ENCODE measurements around the gene ATG10. TPM values are rescaled to one million over a fixed set of nuclear protein-coding genes. Genes with fewer than 3 reads are reported as not detected.

ATG10 gene
- polyA plus RNA-seq, 1 of the 3 experiments (the other 2 are of a cell fraction), result 3.2 TPM

GRCh38 chr5:82176115-82176814 is 204.4 kb downstream of the ATG10 start:
- Histone ChIP-seq H3K9me2 (no peaks in the 10 kb centered on the region), H3K36me3 (replicated peaks in 1 of 2; ENCODE audit: control insufficient read depth in 1 of 2, insufficient read depth in 2 of 2, low read length in 1 of 2) (peaks cover 3 to 9% of the 10 kb centered on the region in 2 experiments), H3K9ac (no peak overlapping the region), H3K79me2 (ENCODE audit: insufficient read depth) (no peaks in the 10 kb centered on the region), H2AFZ (ENCODE audit: low read depth) (no peak overlapping the region), H3K9me3 (no peaks in the 10 kb centered on the region), H3K27ac (ENCODE audit: low read depth in 2 of 2, low read length in 1 of 2) (no peak overlapping the region), H4K20me1 (ENCODE audit: insufficient read depth) (no peaks in the 10 kb centered on the region), H3K4me1 (ENCODE audit: control insufficient read depth in 1 of 2, insufficient read depth in 2 of 2, low read depth in 1 of 2, low read length in 1 of 2) (no peaks in the 10 kb centered on the region), H3F3A (replicated peaks; ENCODE audit: insufficient read depth) (no peaks in the 10 kb centered on the region), H3K4me3 (ENCODE audit: low read depth in 2 of 2, low read length in 1 of 2) (no peak overlapping the region), H3K27me3 (ENCODE audit: insufficient read depth) (no peaks in the 10 kb centered on the region), H3K4me2 (no peak overlapping the region)
- POLR2A ChIA-PET, result no interaction called here
- WGBS (ENCODE audit: low lambda C conversion rate), result 83% methylated on average over 8 of the region's 8 CpGs
- CTCF ChIA-PET, result interaction anchor here (1.2 to 2.2 kb wide), 6 partner anchors 26 to 751 kb away, joined by 3 to 8 read pairs (median 4); no protein-coding TSS in a partner anchor
- no peak for DNase-seq
- TF ChIP-seq TEAD4 (IDR thresholded peaks at IDR 0.05; ENCODE audit: borderline replicate concordance, insufficient read depth), result no peak
- TF ChIP-seq SIN3A (IDR thresholded peaks at IDR 0.05; ENCODE audit: borderline replicate concordance, low read depth, low read length), result no peak
- no peak for TF ChIP-seq MEF2A (IDR thresholded peaks at IDR 0.05; ENCODE audit: borderline replicate concordance, low read depth)
- TF ChIP-seq RCOR1 (IDR thresholded peaks at IDR 0.05; ENCODE audit: low read length), result no peak
- TF ChIP-seq MXI1 (IDR thresholded peaks at IDR 0.05; ENCODE audit: low read depth, low read length), result no peak
- no peak for TF ChIP-seq USF1 (IDR thresholded peaks at IDR 0.05; ENCODE audit: borderline replicate concordance, low read depth)
- TF ChIP-seq GATA2 (CRISPR knock-in tag; IDR thresholded peaks at IDR 0.05), result no peak

- Histone ChIP-seq H3K9me3 (no peaks in the 10 kb centered on the region), H3K4me3 (ENCODE audit: low read depth in 2 of 2, low read length in 1 of 2) (no peak overlapping the region), H3K4me1 (ENCODE audit: control insufficient read depth in 1 of 2, insufficient read depth in 2 of 2, low read depth in 1 of 2, low read length in 1 of 2) (no peaks in the 10 kb centered on the region), H3K79me2 (ENCODE audit: insufficient read depth) (no peaks in the 10 kb centered on the region), H3K9ac (no peak overlapping the region), H3K27ac (ENCODE audit: low read depth in 2 of 2, low read length in 1 of 2) (no peak overlapping the region), H3K9me2 (no peaks in the 10 kb centered on the region), H3K4me2 (no peak overlapping the region), H3F3A (replicated peaks; ENCODE audit: insufficient read depth) (no peaks in the 10 kb centered on the region), H3K36me3 (replicated peaks in 1 of 2; ENCODE audit: control insufficient read depth in 1 of 2, insufficient read depth in 2 of 2, low read length in 1 of 2) (peaks cover 3 to 9% of the 10 kb centered on the region in 2 experiments), H4K20me1 (ENCODE audit: insufficient read depth) (no peaks in the 10 kb centered on the region), H2AFZ (ENCODE audit: low read depth) (no peak overlapping the region), H3K27me3 (ENCODE audit: insufficient read depth) (no peaks in the 10 kb centered on the region)
- TF ChIP-seq MEF2A (IDR thresholded peaks at IDR 0.05; ENCODE audit: borderline replicate concordance, low read depth) (no peak), TCF12 (IDR thresholded peaks at IDR 0.05) (no peak)
- 100% methylated on average over 3 of the region's 3 CpGs for WGBS (ENCODE audit: low lambda C conversion rate)
- ChIA-PET CTCF (interaction anchor here (1.0 to 1.1 kb wide), 3 partner anchors 13 to 321 kb away, joined by 3 to 5 read pairs (median 4); no protein-coding TSS in a partner anchor), POLR2A (no interaction called here)
- no peak for DNase-seq
Observed at GRCh38 chr5:82178378-82178777, 206.6 kb downstream of the ATG10 start.

GRCh38 chr5:82182662-82183061 is 210.8 kb downstream of the ATG10 start:
- Histone ChIP-seq H3K9me3 (no peaks in the 10 kb centered on the region), H3K79me2 (ENCODE audit: insufficient read depth) (no peaks in the 10 kb centered on the region), H4K20me1 (ENCODE audit: insufficient read depth) (no peaks in the 10 kb centered on the region), H3K27ac (ENCODE audit: low read depth in 2 of 2, low read length in 1 of 2) (no peak overlapping the region), H3F3A (replicated peaks; ENCODE audit: insufficient read depth) (no peaks in the 10 kb centered on the region), H2AFZ (ENCODE audit: low read depth) (no peak overlapping the region), H3K36me3 (replicated peaks in 1 of 2; ENCODE audit: control insufficient read depth in 1 of 2, insufficient read depth in 2 of 2, low read length in 1 of 2) (peaks cover 3 to 9% of the 10 kb centered on the region in 2 experiments), H3K27me3 (ENCODE audit: insufficient read depth) (no peaks in the 10 kb centered on the region), H3K9ac (no peak overlapping the region), H3K4me1 (ENCODE audit: control insufficient read depth in 1 of 2, insufficient read depth in 2 of 2, low read depth in 1 of 2, low read length in 1 of 2) (no peaks in the 10 kb centered on the region; a peak in 2 of 4 replicates), H3K9me2 (no peaks in the 10 kb centered on the region), H3K4me2 (no peak overlapping the region), H3K4me3 (ENCODE audit: low read depth in 2 of 2, low read length in 1 of 2) (no peak overlapping the region)
- CTCF ChIA-PET, result no interaction called here
- 92% methylated on average over 2 of the region's 2 CpGs for WGBS (ENCODE audit: low lambda C conversion rate)
- POLR2A ChIA-PET, result no interaction called here
- DNase-seq, result no peak
- TF ChIP-seq TAF1 (IDR thresholded peaks at IDR 0.05; ENCODE audit: borderline replicate concordance, low read depth, low read length), result no peak
- no peak for TF ChIP-seq USF1 (IDR thresholded peaks at IDR 0.05; ENCODE audit: borderline replicate concordance, low read depth)
- TF ChIP-seq MAX (IDR thresholded peaks at IDR 0.05; ENCODE audit: low read depth), result no peak
- no peak for TF ChIP-seq EP300 (IDR thresholded peaks at IDR 0.05; ENCODE audit: borderline replicate concordance in 1 of 2, low read depth in 1 of 2, low read length in 1 of 2)
- TF ChIP-seq MXI1 (IDR thresholded peaks at IDR 0.05; ENCODE audit: low read depth, low read length), result no peak
- TF ChIP-seq FOXM1 (IDR thresholded peaks at IDR 0.05; ENCODE audit: low read depth), result no peak
- no peak for TF ChIP-seq PBX3 (IDR thresholded peaks at IDR 0.05)
- TF ChIP-seq GATA2 (CRISPR knock-in tag; IDR thresholded peaks at IDR 0.05), result no peak
- TF ChIP-seq USF2 (IDR thresholded peaks at IDR 0.05; ENCODE audit: borderline replicate concordance, low read depth, low read length), result no peak
- TF ChIP-seq RXRA (IDR thresholded peaks at IDR 0.05; ENCODE audit: borderline replicate concordance, low read depth), result no peak
